HEK293 (cell line): ENCODE data around the gene PPP1R11.

Experiments
- HOXA7 ChIP-seq: sonication (generic); formaldehyde crosslinking; IDR thresholded peaks from 2 replicates; pipeline ENCODE4 v1.8.1; 2022; ENCODE audit warnings: missing genetic modification reagents, borderline replicate concordance
- KLF8 ChIP-seq: fragments of 450-650 bp; formaldehyde crosslinking; IDR thresholded peaks from 2 replicates; pipeline ENCODE4 v1.5.1; 2016; ENCODE audit warnings: missing biosample characterization, missing genetic modification characterization
- REPIN1 ChIP-seq: fragments of 450-650 bp; formaldehyde crosslinking; IDR thresholded peaks from 2 replicates; pipeline ENCODE4 v1.5.1; 2017; ENCODE audit warnings: missing biosample characterization, missing genetic modification characterization, low read depth
- ZNF138 ChIP-seq: fragments of 450-650 bp; formaldehyde crosslinking; IDR thresholded peaks from 2 replicates; pipeline ENCODE4 v1.5.1; 2016; ENCODE audit warnings: missing biosample characterization, missing genetic modification characterization, borderline replicate concordance
- ZNF274 ChIP-seq, 2 experiments: fragments of 200-500 bp in 1 of 2; fragments of 450-650 bp in 1 of 2; sonication (Bioruptor generic) in 1 of 2; formaldehyde crosslinking in 1 of 2; IDR thresholded peaks; 2 replicates each; pipeline versions ENCODE4 v1.5.1 to v1.6.1; 2014 to 2016; ENCODE audit warnings: borderline replicate concordance in 1 of 2, inconsistent platforms in 1 of 2, low read length in 1 of 2, missing biosample characterization in 1 of 2, missing genetic modification characterization in 1 of 2
- ZNF530 ChIP-seq: fragments of 450-650 bp; formaldehyde crosslinking; IDR thresholded peaks from 2 replicates; pipeline ENCODE4 v1.5.1; 2016; ENCODE audit warnings: low read depth, missing biosample characterization, missing genetic modification characterization
- ZNF560 ChIP-seq: fragments of 450-650 bp; formaldehyde crosslinking; IDR thresholded peaks from 2 replicates; pipeline ENCODE4 v1.5.1; 2017; ENCODE audit warnings: missing biosample characterization, missing genetic modification characterization, borderline replicate concordance
- TF ChIP-seq, protein P1 (sequence below): sonication (generic); formaldehyde crosslinking; IDR thresholded peaks from 2 replicates; pipeline ENCODE4 v1.8.1; 2022; ENCODE audit warnings: mild to moderate bottlenecking, moderate library complexity, missing genetic modification reagents
- TF ChIP-seq, protein P2 (sequence below): fragments of 450-650 bp; formaldehyde crosslinking; conservative IDR thresholded peaks from 2 replicates; pipeline ENCODE4 v1.5.1; 2016; ENCODE audit warnings: low read depth, missing biosample characterization, missing genetic modification characterization
- TF ChIP-seq, protein P3 (sequence below): fragments of 450-650 bp; formaldehyde crosslinking; IDR thresholded peaks from 2 replicates; pipeline ENCODE4 v1.5.1; 2016; ENCODE audit warnings: missing biosample characterization, missing genetic modification characterization
- TF ChIP-seq, protein P4 (sequence below): fragments of 450-650 bp; formaldehyde crosslinking; IDR thresholded peaks from 2 replicates; pipeline ENCODE4 v1.5.1; 2016; ENCODE audit warnings: missing biosample characterization, missing genetic modification characterization
- TF ChIP-seq, protein P5 (sequence below): fragments of 450-650 bp; formaldehyde crosslinking; IDR thresholded peaks from 2 replicates; pipeline ENCODE4 v1.5.1; 2016; ENCODE audit warnings: missing biosample characterization, missing genetic modification characterization, low read depth

DNA sequence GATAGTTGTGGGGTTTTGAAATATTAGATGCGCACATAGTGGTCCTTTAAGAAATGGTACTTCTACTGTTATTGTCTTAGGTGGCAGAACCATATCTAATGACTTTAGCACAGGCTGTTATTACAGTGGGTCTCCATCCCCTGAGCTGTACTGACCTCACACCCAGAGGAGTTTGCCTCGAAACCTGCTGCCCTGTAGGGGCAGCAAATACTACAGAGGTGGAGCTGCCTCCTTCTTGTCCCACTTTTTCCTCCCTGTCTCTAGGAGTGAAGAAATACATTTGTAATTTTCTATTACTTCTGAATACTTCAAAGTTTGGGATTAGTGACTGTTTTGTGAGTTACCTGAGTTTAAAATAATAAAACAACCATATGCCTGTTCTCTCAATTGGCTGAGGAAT, 37.7 kb downstream of the PPP1R11 start:
- TF ChIP-seq ZNF530 (tag by site-specific recombination) = no peak
- TF ChIP-seq, protein P1, sequence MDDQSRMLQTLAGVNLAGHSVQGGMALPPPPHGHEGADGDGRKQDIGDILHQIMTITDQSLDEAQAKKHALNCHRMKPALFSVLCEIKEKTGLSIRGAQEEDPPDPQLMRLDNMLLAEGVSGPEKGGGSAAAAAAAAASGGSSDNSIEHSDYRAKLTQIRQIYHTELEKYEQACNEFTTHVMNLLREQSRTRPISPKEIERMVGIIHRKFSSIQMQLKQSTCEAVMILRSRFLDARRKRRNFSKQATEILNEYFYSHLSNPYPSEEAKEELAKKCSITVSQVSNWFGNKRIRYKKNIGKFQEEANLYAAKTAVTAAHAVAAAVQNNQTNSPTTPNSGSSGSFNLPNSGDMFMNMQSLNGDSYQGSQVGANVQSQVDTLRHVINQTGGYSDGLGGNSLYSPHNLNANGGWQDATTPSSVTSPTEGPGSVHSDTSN (CRISPR knock-in tag) = no peak
- no peak for TF ChIP-seq ZNF138 (tag by site-specific recombination)
- no peak for TF ChIP-seq KLF8 (tag by site-specific recombination)
- no peak for TF ChIP-seq REPIN1 (tag by site-specific recombination)
- TF ChIP-seq, protein P2, sequence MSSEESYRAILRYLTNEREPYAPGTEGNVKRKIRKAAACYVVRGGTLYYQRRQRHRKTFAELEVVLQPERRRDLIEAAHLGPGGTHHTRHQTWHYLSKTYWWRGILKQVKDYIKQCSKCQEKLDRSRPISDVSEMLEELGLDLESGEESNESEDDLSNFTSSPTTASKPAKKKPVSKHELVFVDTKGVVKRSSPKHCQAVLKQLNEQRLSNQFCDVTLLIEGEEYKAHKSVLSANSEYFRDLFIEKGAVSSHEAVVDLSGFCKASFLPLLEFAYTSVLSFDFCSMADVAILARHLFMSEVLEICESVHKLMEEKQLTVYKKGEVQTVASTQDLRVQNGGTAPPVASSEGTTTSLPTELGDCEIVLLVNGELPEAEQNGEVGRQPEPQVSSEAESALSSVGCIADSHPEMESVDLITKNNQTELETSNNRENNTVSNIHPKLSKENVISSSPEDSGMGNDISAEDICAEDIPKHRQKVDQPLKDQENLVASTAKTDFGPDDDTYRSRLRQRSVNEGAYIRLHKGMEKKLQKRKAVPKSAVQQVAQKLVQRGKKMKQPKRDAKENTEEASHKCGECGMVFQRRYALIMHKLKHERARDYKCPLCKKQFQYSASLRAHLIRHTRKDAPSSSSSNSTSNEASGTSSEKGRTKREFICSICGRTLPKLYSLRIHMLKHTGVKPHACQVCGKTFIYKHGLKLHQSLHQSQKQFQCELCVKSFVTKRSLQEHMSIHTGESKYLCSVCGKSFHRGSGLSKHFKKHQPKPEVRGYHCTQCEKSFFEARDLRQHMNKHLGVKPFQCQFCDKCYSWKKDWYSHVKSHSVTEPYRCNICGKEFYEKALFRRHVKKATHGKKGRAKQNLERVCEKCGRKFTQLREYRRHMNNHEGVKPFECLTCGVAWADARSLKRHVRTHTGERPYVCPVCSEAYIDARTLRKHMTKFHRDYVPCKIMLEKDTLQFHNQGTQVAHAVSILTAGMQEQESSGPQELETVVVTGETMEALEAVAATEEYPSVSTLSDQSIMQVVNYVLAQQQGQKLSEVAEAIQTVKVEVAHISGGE = no peak
- TF ChIP-seq, protein P3, sequence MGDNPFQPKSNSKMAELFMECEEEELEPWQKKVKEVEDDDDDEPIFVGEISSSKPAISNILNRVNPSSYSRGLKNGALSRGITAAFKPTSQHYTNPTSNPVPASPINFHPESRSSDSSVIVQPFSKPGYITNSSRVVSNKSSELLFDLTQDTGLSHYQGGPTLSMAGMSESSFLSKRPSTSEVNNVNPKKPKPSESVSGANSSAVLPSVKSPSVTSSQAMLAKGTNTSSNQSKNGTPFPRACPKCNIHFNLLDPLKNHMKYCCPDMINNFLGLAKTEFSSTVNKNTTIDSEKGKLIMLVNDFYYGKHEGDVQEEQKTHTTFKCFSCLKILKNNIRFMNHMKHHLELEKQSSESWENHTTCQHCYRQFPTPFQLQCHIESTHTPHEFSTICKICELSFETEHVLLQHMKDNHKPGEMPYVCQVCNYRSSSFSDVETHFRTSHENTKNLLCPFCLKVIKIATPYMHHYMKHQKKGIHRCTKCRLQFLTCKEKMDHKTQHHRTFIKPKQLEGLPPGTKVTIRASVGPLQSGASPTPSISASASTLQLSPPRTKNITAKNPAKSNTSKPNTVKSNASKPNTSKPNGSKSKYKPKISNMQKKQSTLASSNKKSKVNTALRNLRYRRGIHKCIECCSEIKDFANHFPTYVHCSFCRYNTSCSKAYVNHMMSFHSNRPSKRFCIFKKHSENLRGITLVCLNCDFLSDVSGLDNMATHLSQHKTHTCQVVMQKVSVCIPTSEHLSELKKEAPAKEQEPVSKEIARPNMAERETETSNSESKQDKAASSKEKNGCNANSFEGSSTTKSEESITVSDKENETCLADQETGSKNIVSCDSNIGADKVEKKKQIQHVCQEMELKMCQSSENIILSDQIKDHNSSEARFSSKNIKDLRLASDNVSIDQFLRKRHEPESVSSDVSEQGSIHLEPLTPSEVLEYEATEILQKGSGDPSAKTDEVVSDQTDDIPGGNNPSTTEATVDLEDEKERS (tag by site-specific recombination) = no peak
- TF ChIP-seq, protein P4, sequence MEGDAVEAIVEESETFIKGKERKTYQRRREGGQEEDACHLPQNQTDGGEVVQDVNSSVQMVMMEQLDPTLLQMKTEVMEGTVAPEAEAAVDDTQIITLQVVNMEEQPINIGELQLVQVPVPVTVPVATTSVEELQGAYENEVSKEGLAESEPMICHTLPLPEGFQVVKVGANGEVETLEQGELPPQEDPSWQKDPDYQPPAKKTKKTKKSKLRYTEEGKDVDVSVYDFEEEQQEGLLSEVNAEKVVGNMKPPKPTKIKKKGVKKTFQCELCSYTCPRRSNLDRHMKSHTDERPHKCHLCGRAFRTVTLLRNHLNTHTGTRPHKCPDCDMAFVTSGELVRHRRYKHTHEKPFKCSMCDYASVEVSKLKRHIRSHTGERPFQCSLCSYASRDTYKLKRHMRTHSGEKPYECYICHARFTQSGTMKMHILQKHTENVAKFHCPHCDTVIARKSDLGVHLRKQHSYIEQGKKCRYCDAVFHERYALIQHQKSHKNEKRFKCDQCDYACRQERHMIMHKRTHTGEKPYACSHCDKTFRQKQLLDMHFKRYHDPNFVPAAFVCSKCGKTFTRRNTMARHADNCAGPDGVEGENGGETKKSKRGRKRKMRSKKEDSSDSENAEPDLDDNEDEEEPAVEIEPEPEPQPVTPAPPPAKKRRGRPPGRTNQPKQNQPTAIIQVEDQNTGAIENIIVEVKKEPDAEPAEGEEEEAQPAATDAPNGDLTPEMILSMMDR (tag by site-specific recombination) = no peak
- TF ChIP-seq ZNF274 (IDR thresholded peaks at IDR 0.05; ENCODE audit: low read length) = no peak
- TF ChIP-seq ZNF274 (tag by site-specific recombination; IDR thresholded peaks at IDR 0.05; ENCODE audit: borderline replicate concordance) = no peak
- TF ChIP-seq, protein P5, sequence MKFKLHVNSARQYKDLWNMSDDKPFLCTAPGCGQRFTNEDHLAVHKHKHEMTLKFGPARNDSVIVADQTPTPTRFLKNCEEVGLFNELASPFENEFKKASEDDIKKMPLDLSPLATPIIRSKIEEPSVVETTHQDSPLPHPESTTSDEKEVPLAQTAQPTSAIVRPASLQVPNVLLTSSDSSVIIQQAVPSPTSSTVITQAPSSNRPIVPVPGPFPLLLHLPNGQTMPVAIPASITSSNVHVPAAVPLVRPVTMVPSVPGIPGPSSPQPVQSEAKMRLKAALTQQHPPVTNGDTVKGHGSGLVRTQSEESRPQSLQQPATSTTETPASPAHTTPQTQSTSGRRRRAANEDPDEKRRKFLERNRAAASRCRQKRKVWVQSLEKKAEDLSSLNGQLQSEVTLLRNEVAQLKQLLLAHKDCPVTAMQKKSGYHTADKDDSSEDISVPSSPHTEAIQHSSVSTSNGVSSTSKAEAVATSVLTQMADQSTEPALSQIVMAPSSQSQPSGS (tag by site-specific recombination) = no peak
- no peak for TF ChIP-seq HOXA7
- no peak for TF ChIP-seq ZNF560 (tag by site-specific recombination)
